Measurements from ENCODE around the gene RORC.
A peak's percentile ranks its signal among the peaks of the same experiment; 100 is the strongest.

The RORC gene

DNA sequence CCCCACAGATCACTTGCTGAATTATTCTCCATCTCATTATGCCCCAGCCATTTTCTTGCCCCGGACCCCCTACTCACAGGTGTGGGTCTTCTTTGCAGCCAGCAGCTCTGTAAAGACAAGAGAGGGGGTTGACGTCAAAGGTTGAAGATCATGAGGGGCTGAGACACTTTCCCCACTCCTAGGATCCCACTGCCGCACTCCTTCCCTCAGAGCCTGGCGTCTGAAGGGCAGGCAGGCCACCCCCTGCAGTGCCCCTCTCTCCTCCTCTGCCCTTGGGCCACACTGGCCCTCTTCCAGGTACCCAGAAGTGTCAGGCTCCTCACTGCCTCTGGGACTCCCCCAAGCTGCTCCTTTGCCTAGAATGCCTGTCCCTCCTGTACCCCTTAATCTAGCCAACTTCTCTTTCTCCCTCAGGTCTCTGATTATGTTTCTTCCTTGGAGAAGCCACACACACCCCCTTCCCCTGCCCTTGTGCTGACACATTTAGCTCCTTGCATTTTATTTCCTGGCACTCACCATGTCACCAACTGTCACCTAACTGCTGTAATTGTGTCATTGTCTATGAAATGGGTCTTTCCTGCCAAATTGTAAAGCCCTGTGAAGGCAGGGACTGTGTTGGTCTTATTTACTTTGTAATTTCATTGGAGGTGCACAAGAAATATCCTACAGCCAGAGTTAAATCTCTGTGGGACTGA lies 2.1 kb downstream of the RORC start:
- Histone ChIP-seq H3K4me1 (ENCODE audit: control insufficient read depth in 1 of 2, insufficient read depth in 2 of 2, low read length in 2 of 2) (peaks cover 37 to 55% of the 10 kb centered on the region in 2 donors), H3K36me3 (ENCODE audit: control insufficient read depth in 1 of 2, insufficient read depth in 2 of 2, low read length in 2 of 2) (peaks cover 0 to 8% of the 10 kb centered on the region in 2 donors), H3K27me3 (ENCODE audit: control insufficient read depth in 1 of 2, insufficient read depth in 2 of 2, low read length in 2 of 2) (no peaks in the 10 kb centered on the region), H3K27ac (ENCODE audit: low read depth, low read length) (no peak overlapping the region), H3K4me3 (ENCODE audit: low read depth in 1 of 2, low read length in 2 of 2) (no peak overlapping the region), H3K9me3 (ENCODE audit: control insufficient read depth in 1 of 2, low read length in 2 of 2) (no peaks in the 10 kb centered on the region), H3K9ac (ENCODE audit: low read depth in 1 of 2, low read length in 2 of 2) (no peak overlapping the region)

DNA sequence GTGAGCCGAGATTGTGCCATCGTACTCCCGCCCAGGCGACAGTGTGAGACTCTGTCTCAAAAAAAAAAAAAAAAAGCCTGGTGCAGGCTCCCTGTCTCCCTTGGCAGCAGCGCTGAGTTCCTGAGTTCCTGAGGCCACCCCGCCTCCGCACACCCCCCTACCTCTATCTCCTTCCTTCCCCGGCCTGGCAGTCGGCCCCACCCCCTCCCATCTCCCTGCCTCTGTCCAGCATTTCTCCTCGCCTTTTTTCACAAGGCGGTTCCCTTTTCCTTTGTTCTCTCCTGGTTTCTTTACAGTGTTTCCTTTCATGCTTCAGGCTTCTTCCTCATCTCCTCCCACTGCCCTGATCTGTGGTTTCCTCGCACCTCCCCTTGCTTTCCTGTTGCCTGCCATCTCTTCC lies 2.7 kb downstream of the RORC start:
- H3K36me3 ChIP-seq (ENCODE audit: control insufficient read depth in 1 of 2, insufficient read depth in 2 of 2, low read length in 2 of 2), result peaks cover 0 to 8% of the 10 kb centered on the region in 2 donors
- H3K9ac ChIP-seq (ENCODE audit: low read depth in 1 of 2, low read length in 2 of 2), result no peak overlapping the region
- no peak overlapping the region for H3K27ac ChIP-seq (ENCODE audit: low read depth, low read length)
- peaks cover 31 to 49% of the 10 kb centered on the region in 2 donors for H3K4me1 ChIP-seq (ENCODE audit: control insufficient read depth in 1 of 2, insufficient read depth in 2 of 2, low read length in 2 of 2)
- no peak overlapping the region for H3K4me3 ChIP-seq (ENCODE audit: low read depth in 1 of 2, low read length in 2 of 2)
- no peaks in the 10 kb centered on the region for H3K27me3 ChIP-seq (ENCODE audit: control insufficient read depth in 1 of 2, insufficient read depth in 2 of 2, low read length in 2 of 2)
- H3K9me3 ChIP-seq (ENCODE audit: control insufficient read depth in 1 of 2, low read length in 2 of 2), result no peaks in the 10 kb centered on the region

DNA sequence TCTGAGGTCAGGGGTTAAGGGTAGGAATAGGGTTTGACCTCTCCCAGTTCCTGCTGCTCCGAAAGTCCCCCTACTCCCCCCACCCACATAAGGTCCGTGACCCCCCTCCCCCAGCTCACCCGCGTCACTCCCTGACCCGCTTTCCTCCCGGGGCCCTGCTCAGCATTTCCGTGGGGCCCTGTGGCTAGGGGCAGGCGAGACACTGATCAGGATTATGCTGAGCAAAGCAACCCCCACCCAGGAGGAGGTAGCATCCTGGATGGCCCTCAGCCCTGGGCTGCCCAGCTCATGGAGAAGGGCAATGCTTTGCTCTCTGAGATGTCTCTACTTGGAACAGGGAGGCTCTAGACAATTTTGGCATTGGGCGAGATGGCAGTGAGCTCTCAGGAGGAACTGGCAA lies 3.7 kb downstream of the RORC start:
- Histone ChIP-seq H3K27ac (ENCODE audit: low read depth, low read length) (no peak overlapping the region), H3K9ac (ENCODE audit: low read depth in 1 of 2, low read length in 2 of 2) (no peak overlapping the region), H3K9me3 (ENCODE audit: control insufficient read depth in 1 of 2, low read length in 2 of 2) (no peaks in the 10 kb centered on the region), H3K27me3 (ENCODE audit: control insufficient read depth in 1 of 2, insufficient read depth in 2 of 2, low read length in 2 of 2) (no peaks in the 10 kb centered on the region), H3K4me3 (ENCODE audit: low read depth in 1 of 2, low read length in 2 of 2) (no peak overlapping the region), H3K36me3 (ENCODE audit: control insufficient read depth in 1 of 2, insufficient read depth in 2 of 2, low read length in 2 of 2) (peaks cover 0 to 8% of the 10 kb centered on the region in 2 donors), H3K4me1 (ENCODE audit: control insufficient read depth in 1 of 2, insufficient read depth in 2 of 2, low read length in 2 of 2) (peaks cover 22 to 41% of the 10 kb centered on the region in 2 donors)

DNA sequence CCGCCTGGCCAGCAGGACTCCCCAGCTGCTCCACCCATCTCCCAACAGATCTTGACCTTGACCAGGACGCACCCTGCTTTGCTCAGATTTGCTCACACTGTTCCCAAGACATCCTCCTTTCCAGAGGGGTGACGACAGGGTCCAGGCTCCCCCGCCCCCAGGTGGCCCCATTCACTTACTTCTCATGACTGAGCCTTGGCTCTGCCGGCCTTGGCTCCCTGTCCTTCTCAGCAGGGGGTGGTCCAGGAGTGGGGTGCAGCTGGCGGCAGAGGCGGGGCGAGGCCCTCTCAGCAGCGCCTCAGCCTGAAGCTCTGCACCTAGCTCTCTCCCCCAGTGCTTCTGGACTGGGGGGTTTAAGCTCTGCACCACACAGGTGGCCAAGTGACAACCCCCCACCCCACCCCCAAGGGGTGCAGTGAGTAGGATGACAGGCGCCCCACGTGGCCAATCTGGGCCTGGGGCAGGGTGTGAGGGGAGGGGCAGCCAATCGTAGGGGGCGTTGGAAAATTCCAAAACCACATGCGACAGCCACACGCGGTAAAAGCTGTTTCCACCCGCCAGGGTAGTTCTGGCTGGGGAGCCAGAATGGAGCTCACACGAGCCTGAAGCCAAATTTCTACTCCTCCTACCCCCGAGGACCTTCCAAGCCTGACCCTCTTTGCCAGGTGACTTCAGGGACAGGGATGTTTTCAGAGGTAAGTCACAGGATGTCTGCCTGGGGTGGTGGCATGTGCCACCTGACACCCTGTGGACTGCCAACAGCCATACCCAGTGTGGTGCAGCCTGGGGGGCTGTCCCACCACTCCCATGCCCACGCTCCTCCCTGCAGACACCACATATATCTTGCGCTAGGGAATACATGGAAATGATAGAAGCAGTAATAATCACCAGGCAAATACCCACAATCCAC lies 5.6 kb downstream of the RORC start:
- peaks cover 12 to 26% of the 10 kb centered on the region in 2 donors for H3K4me1 ChIP-seq (ENCODE audit: control insufficient read depth in 1 of 2, insufficient read depth in 2 of 2, low read length in 2 of 2)
- H3K9ac ChIP-seq (ENCODE audit: low read depth in 1 of 2, low read length in 2 of 2), result no peak overlapping the region
- no peaks in the 10 kb centered on the region for H3K9me3 ChIP-seq (ENCODE audit: control insufficient read depth in 1 of 2, low read length in 2 of 2)
- no peaks in the 10 kb centered on the region for H3K27me3 ChIP-seq (ENCODE audit: control insufficient read depth in 1 of 2, insufficient read depth in 2 of 2, low read length in 2 of 2)
- no peak overlapping the region for H3K27ac ChIP-seq (ENCODE audit: low read depth, low read length)
- H3K4me3 ChIP-seq (ENCODE audit: low read depth in 1 of 2, low read length in 2 of 2), result no peak overlapping the region
- peaks cover 0 to 8% of the 10 kb centered on the region in 2 donors for H3K36me3 ChIP-seq (ENCODE audit: control insufficient read depth in 1 of 2, insufficient read depth in 2 of 2, low read length in 2 of 2)

DNA sequence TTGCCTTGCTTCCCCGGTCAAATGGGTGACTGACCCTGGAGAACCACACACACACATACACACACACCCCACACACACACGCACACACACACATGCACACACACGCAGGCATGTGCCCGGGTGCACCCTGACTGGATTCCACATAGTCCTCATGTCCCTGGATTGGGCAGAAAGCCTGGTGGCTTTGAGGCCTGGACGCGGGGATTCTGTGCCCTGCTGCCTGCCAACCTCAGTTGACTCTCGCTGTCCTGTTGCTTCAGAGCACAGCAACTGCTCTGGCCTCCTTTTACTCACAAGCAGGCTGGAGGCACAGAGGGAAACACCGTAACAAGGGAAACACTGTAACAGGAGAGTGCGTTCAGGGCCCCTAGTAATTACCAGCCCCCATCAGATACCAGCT lies 6.4 kb downstream of the RORC start:
- no peaks in the 10 kb centered on the region for H3K9me3 ChIP-seq (ENCODE audit: control insufficient read depth in 1 of 2, low read length in 2 of 2)
- peaks cover 14 to 20% of the 10 kb centered on the region in 2 donors for H3K4me1 ChIP-seq (ENCODE audit: control insufficient read depth in 1 of 2, insufficient read depth in 2 of 2, low read length in 2 of 2)
- H3K27me3 ChIP-seq (ENCODE audit: control insufficient read depth in 1 of 2, insufficient read depth in 2 of 2, low read length in 2 of 2), result no peaks in the 10 kb centered on the region
- H3K36me3 ChIP-seq (ENCODE audit: control insufficient read depth in 1 of 2, insufficient read depth in 2 of 2, low read length in 2 of 2), result peaks cover 0 to 8% of the 10 kb centered on the region in 2 donors
- no peak overlapping the region for H3K27ac ChIP-seq (ENCODE audit: low read depth, low read length)
- no peak overlapping the region for H3K9ac ChIP-seq (ENCODE audit: low read depth in 1 of 2, low read length in 2 of 2)
- peak overlapping the region in 1 of 2 donors; percentile 40 for H3K4me3 ChIP-seq (ENCODE audit: low read depth in 1 of 2, low read length in 2 of 2)

DNA sequence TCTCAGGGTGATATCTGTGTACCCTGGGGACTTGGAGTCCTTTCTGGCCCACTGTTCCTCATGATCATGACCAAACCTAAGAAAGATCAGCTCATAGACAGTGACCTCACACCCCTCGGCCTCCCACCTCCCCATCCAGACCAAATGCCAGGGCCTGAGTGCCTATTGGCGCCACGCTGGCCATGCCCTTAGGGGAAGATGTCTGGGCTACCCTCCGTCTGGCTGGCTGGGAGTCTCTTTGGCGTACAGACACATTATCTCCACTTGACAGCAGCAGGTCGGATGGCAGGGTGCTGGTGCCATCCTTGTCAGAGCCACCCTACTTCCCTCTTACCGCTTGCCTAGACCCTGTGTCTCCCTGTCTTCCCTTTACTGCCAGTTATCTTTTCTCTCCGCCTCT lies 8.4 kb downstream of the RORC start:
- Histone ChIP-seq H3K27me3 (ENCODE audit: control insufficient read depth in 1 of 2, insufficient read depth in 2 of 2, low read length in 2 of 2) (no peaks in the 10 kb centered on the region), H3K27ac (ENCODE audit: low read depth, low read length) (no peak overlapping the region), H3K9me3 (ENCODE audit: control insufficient read depth in 1 of 2, low read length in 2 of 2) (no peaks in the 10 kb centered on the region), H3K36me3 (ENCODE audit: control insufficient read depth in 1 of 2, insufficient read depth in 2 of 2, low read length in 2 of 2) (peaks cover 0 to 6% of the 10 kb centered on the region in 2 donors), H3K4me1 (ENCODE audit: control insufficient read depth in 1 of 2, insufficient read depth in 2 of 2, low read length in 2 of 2) (peaks cover 3 to 6% of the 10 kb centered on the region in 2 donors), H3K9ac (ENCODE audit: low read depth in 1 of 2, low read length in 2 of 2) (peak overlapping the region in 1 of 2 donors; percentile 25), H3K4me3 (ENCODE audit: low read depth in 1 of 2, low read length in 2 of 2) (no peak overlapping the region)

DNA sequence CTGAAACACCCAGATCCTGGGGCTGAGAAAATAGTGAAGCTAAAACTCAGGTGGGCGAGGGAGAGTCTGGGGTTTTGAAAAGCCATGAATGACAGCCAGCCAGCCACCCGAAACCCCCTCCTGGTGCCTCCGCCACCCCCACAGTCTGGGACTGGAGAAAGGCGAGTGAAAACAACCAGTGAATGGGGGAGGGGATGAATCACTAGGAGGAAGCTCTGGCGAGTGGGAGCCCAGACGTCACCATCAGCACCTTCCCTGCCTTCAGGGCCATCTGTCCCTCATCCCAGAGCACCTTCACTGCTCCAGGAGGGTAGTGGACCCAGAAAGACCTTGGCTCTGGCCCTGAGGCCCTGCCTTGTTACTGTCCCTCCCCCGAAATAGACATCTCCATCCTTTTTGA lies 9.2 kb downstream of the RORC start:
- H3K4me1 ChIP-seq (ENCODE audit: control insufficient read depth in 1 of 2, insufficient read depth in 2 of 2, low read length in 2 of 2), result peaks cover 3 to 4% of the 10 kb centered on the region in 2 donors
- H3K9me3 ChIP-seq (ENCODE audit: control insufficient read depth in 1 of 2, low read length in 2 of 2), result no peaks in the 10 kb centered on the region
- peaks cover 0 to 6% of the 10 kb centered on the region in 2 donors for H3K36me3 ChIP-seq (ENCODE audit: control insufficient read depth in 1 of 2, insufficient read depth in 2 of 2, low read length in 2 of 2)
- no peak overlapping the region for H3K27ac ChIP-seq (ENCODE audit: low read depth, low read length)
- no peaks in the 10 kb centered on the region for H3K27me3 ChIP-seq (ENCODE audit: control insufficient read depth in 1 of 2, insufficient read depth in 2 of 2, low read length in 2 of 2)
- no peak overlapping the region for H3K4me3 ChIP-seq (ENCODE audit: low read depth in 1 of 2, low read length in 2 of 2)
- no peak overlapping the region for H3K9ac ChIP-seq (ENCODE audit: low read depth in 1 of 2, low read length in 2 of 2)

DNA sequence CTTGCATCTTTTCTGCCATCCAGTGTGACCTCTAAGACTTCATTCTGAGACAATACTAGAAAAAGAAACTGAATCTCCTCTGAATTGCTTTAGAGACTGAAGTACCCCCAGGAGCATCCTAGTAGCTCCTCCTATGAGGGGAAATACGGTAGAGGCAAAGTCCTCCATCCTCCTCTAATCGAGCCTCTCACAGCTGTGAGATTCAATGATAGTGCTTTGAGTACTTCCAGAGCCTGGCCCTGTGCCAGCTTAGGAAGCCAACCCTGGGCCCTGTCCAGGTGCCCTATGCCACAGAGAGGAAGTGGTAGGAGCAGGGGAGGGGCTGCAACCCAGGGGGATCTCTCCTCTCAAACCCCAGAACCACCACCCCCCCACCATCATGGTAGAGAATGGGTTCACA lies 10.7 kb downstream of the RORC start:
- H3K4me3 ChIP-seq (ENCODE audit: low read depth in 1 of 2, low read length in 2 of 2), result no peak overlapping the region
- no peaks in the 10 kb centered on the region for H3K9me3 ChIP-seq (ENCODE audit: control insufficient read depth in 1 of 2, low read length in 2 of 2)
- H3K27me3 ChIP-seq (ENCODE audit: control insufficient read depth in 1 of 2, insufficient read depth in 2 of 2, low read length in 2 of 2), result no peaks in the 10 kb centered on the region
- peaks cover 3 to 4% of the 10 kb centered on the region in 2 donors for H3K4me1 ChIP-seq (ENCODE audit: control insufficient read depth in 1 of 2, insufficient read depth in 2 of 2, low read length in 2 of 2)
- peaks cover 0 to 20% of the 10 kb centered on the region in 2 donors for H3K36me3 ChIP-seq (ENCODE audit: control insufficient read depth in 1 of 2, insufficient read depth in 2 of 2, low read length in 2 of 2)
- H3K27ac ChIP-seq (ENCODE audit: low read depth, low read length), result no peak overlapping the region
- H3K9ac ChIP-seq (ENCODE audit: low read depth in 1 of 2, low read length in 2 of 2), result no peak overlapping the region

DNA sequence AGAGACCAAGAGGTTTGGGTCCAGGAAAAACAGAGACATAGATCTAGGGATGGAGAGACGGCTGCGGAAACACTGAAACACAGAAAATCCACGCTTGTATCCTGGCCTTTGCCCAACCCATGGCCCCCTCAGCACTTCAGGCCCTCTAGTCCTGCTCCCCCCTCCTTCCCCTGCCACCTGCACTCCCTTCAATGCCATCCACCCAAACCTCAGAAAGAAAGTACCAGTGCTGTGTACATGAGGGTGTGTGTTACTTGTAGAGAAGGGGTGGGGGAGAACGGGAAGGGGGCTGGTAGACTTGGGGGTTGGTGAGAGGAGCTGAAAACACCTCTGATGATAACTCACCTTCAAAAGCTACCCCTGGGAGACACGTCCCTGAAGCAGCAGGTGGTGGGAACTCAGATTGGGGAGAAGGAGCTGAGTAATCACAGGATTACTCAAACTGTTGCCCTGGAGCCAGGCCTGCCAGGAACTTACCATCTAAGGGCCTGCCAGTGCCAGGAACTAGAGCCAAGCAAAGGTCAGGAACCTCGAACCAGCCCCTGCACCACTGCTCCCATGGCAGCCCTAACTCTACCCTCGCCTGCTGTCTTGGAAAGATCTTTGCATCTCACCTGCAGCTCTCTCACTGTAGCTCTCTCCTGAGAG lies 11.5 kb downstream of the RORC start:
- no peaks in the 10 kb centered on the region for H3K27me3 ChIP-seq (ENCODE audit: control insufficient read depth in 1 of 2, insufficient read depth in 2 of 2, low read length in 2 of 2)
- no peak overlapping the region for H3K9ac ChIP-seq (ENCODE audit: low read depth in 1 of 2, low read length in 2 of 2)
- no peak overlapping the region for H3K27ac ChIP-seq (ENCODE audit: low read depth, low read length)
- no peaks in the 10 kb centered on the region for H3K9me3 ChIP-seq (ENCODE audit: control insufficient read depth in 1 of 2, low read length in 2 of 2)
- H3K4me1 ChIP-seq (ENCODE audit: control insufficient read depth in 1 of 2, insufficient read depth in 2 of 2, low read length in 2 of 2), result peaks cover 4 to 6% of the 10 kb centered on the region in 2 donors
- H3K4me3 ChIP-seq (ENCODE audit: low read depth in 1 of 2, low read length in 2 of 2), result no peak overlapping the region
- peaks cover 0 to 25% of the 10 kb centered on the region in 2 donors for H3K36me3 ChIP-seq (ENCODE audit: control insufficient read depth in 1 of 2, insufficient read depth in 2 of 2, low read length in 2 of 2)

All from duodenal mucosa (tissue), 2 donors.